ENCODE measurements around the gene FGD5. TPM values are rescaled to one million over a fixed set of nuclear protein-coding genes. Genes with fewer than 3 reads are reported as not detected.
"Not testable (repeated sequence)": the region's sequence is repeated elsewhere in the genome, so short reads cannot be mapped to it uniquely, and the experiment has no call there.

The FGD5 gene
- total RNA-seq, 1 experiment from 2014 or later = 0.05 TPM

DNA sequence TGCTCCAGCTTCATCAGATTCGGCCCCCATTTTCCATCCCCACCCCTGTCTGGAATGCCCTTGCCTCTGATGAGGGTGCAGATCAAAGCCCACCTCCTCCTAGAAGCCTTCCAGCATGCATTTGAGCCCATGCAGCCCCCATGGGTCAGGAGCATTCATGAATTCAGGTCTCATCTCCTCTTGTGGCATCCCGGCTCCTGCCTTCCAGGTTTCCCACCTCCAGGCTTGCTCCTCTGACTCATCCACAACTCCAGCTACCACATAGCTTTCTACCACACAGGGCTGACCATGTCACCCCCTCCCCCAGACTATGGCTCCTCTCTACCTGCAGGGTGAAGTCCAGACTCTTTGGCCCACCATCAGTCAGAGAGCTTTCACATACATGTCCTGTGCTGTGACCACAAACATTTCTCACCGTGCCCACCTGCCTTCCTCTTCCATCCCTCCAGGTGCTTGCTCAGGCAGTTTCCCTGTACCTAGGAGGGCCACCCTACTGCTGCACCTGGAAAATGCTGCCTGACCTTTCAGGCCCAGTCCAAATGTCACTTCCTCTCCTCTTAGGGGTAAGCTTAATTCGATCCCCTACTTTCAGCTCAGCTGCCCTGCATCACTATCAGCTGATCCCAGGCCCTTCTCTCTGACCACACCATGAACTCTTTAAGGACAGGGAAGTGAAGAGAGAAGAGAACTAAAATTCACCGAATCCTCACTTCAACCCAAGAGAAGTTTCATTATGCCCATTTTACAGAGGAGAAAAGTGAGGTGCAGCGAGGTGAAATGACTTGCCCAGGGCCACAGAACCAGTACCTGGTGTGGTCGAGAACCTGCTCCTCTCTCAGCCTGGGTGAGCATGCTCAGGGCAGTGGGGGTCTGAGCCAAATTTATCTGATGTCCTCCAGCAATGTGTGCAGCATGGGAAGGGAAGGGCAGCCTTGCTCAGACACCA is 13.7 kb upstream of the FGD5 start:
- DNase-seq (ENCODE audit: low read depth) = peak; percentile 57

GRCh38 chr3:14805961-14806537 is 12.7 kb upstream of the FGD5 start:
- DNase-seq (ENCODE audit: low read depth) = no peak

DNA sequence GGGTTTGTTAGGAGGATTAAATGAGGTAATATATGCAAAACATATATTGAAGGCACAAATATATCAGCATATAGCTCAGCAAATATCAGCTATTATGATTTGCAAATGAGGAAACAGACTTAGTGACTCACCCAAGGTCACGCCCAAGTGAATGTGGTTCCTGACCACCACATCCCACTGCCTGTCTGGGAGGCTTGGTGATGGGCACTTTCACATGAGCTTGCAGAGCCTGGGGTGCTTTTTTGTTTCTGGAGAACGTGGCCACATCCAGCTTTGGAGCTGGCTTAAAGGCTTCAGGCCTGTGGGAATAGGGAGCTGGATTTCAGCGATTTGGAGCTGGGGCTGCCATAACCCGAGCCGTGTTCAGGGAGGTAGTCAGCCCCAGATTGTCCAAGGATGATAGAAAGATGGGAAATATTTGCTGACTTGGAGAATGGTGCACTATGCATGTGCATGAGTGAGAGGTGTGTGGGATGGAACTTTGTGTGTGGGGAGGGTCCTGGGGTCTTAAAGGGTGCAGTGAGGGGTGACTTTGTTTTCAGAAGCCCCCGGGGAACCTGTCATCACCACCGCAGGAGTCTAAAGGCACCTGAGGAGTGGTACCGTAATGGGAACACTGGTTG is 12.0 kb upstream of the FGD5 start:
- DNase-seq (ENCODE audit: low read depth) = peak; percentile 55

GRCh38 chr3:14808025-14808424 is 10.7 kb upstream of the FGD5 start:
- DNase-seq (ENCODE audit: low read depth) = no peak

DNA sequence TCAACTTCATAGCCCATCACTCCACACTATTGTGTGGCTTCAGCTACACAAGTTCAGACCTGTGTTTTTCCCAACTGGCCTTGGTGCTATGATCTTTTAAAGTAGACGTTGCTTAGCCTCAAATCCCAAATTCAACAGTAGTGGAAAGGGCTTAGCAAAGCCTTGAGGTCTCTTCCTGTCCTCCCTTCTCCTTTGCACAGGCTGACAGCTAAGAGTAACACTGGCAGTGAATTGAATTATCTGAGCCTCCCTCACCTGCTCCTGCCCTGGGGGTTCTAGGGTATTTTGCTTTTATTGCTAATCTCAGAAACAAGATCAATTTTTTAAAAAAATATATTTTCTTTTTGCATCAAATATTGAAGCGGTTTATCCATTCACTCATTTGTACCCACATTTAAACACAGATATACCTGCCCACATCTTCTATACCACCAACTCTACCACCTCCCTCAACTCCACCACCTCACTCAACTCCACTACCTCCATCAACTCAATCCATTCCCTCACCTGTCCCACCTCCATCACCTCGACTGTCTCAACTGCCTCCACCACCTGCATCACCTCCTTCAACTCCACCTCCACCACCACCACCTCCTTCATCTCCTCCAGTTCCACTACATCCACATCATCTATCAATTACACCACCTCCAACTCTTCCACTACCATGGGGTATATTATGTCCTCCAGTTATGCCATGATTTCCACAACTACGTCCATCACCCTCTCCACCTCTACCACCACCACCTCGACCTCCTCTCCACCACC is 10.1 kb upstream of the FGD5 start:
- DNase-seq (ENCODE audit: low read depth) = no peak

- DNase-seq (ENCODE audit: low read depth) = not testable (repeated sequence)
Observed at GRCh38 chr3:14809611-14810010, 9.2 kb upstream of the FGD5 start.

GRCh38 chr3:14810070-14810791 is 8.5 kb upstream of the FGD5 start:
- DNase-seq (ENCODE audit: low read depth) = no peak

GRCh38 chr3:14810801-14811661 is 7.7 kb upstream of the FGD5 start:
- no peak for DNase-seq (ENCODE audit: low read depth)

DNA sequence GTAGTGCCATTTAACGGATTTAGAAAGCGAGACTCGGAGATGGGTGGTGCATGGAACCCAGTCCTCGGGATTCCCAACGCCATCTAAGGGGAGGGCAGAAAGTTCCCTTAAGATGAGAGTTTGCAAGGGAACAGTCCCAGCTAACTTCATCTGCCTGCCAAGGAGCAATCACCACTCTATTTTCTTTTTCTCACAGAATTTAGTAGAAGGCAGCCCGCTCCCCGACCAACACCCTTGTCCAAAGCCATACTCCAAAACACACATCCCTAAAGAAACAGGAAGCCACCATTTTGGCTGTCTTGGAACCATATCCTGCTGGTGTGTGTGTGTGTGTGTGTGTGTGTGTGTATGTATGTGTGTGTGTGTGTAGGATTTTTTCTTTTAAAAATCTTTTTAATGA is 7.1 kb upstream of the FGD5 start:
- no peak for DNase-seq (ENCODE audit: low read depth)

GRCh38 chr3:14812196-14812790 is 6.5 kb upstream of the FGD5 start:
- DNase-seq (ENCODE audit: low read depth) = no peak

DNA sequence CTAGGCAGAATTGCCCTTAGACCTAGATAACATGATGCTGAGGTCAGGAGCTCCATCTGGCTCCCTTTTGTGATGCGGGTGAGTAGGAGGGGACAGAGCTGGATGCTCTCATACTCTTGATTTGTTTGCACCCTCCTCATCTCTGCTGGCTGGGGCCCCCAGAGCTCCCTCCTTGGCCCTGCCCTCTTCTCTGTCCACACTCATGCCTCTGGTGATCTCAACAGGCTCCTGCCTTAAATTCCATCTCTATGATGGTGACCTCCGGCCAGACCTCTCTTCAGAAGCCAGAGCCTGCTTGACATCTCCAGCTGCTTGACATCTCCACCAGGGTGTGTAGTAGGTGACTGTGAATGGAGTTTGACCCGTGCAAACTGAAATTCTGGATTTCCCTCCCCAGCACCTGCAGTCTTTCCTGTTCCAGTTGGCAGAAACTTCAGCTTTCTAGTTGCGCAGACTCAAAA is 4.3 kb upstream of the FGD5 start:
- DNase-seq (ENCODE audit: low read depth) = no peak

- no peak for DNase-seq (ENCODE audit: low read depth)
Observed at GRCh38 chr3:14816359-14816758, 2.4 kb upstream of the FGD5 start.

DNA sequence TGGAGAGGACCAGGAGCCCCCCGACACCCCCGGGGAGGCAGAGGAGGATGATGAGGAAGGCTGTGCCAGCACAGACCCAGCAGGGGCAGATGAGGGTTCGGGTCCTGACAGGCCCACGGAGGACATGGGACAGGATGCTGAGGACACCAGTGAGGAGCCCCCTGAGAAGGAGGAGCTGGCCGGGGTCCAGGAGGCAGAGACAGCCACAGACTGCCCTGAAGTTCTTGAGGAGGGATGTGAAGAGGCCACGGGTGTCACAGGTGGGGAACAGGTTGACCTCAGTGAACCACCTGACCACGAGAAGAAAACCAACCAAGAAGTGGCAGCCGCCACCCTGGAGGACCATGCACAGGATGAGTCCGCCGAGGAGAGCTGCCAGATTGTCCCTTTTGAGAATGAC is 909 bp downstream of the FGD5 start:
- DNase-seq (ENCODE audit: low read depth) = no peak

GRCh38 chr3:14820156-14820555 is 1.4 kb downstream of the FGD5 start:
- no peak for DNase-seq (ENCODE audit: low read depth)

DNA sequence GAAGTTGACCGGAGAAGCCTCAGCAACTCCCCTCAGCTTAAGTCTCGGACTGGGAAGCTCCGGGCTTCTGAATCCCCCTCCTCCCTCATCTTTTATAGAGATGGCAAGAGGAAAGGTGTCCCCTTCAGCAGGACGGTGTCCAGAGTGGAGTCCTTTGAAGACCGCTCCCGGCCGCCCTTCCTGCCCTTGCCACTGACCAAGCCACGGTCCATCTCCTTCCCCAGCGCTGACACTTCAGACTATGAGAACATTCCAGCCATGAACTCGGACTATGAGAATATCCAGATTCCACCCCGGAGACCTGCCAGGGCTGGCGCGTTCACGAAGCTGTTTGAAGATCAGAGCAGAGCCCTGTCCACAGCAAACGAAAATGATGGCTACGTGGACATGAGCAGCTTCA is 2.4 kb downstream of the FGD5 start:
- no peak for DNase-seq (ENCODE audit: low read depth)

DNA sequence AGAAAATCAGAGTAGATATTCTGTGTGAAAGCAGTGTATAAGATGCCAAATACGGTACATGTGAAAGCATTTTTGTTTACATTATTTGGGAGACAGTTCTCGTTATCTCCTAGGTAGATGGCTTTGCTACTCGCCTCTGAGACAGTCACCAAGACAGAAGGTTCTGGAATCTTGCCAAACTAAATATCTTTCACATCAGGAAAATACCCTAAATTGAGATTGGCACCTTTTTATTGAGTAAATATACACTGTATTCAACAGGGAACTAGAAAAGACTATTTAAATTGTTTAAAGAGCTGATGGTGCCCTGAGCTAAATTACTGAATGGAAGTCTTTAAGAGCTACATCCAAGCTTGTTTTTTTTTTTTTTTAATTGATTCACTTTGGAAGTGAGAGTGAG is 3.4 kb downstream of the FGD5 start:
- no peak for DNase-seq (ENCODE audit: low read depth)

- DNase-seq (ENCODE audit: low read depth) = no peak
Observed at GRCh38 chr3:14822670-14823390, 4.1 kb downstream of the FGD5 start.

- no peak for DNase-seq (ENCODE audit: low read depth)
Observed at GRCh38 chr3:14823393-14823792, 4.6 kb downstream of the FGD5 start.

GRCh38 chr3:14823910-14824629 is 5.3 kb downstream of the FGD5 start:
- DNase-seq (ENCODE audit: low read depth) = no peak
